AG09309 (cell line): ENCODE measurements around the gene TMEM108.

Experiments used
- DNase-seq: peaks from one replicate; pipeline ENCODE4 v3.0.0-alpha.2; 2010; ENCODE audit warnings: low read depth
- H3K4me3 ChIP-seq: 2 replicates; pipeline ENCODE4 v1.5.1; 2011; ENCODE audit warnings: mild to moderate bottlenecking, low read depth, low read length, moderate library complexity; ENCODE audit not compliant: control insufficient read depth
- CTCF ChIP-seq: IDR thresholded peaks from 2 replicates; pipeline ENCODE4 v1.5.1; 2011; ENCODE audit warnings: mild to moderate bottlenecking, low read depth, low read length, inconsistent platforms; ENCODE audit not compliant: insufficient read depth, control insufficient read depth; ENCODE audit errors: missing control alignments

TMEM108 gene

GRCh38 chr3:133293397-133294110 is 255.4 kb downstream of the TMEM108 start:
- no peak for TF ChIP-seq CTCF

GRCh38 chr3:133294253-133294652 is 256.1 kb downstream of the TMEM108 start:
- no peak for DNase-seq
- TF ChIP-seq CTCF: no peak

More at GRCh38 chr3:133293397-133294110, 255.4 kb downstream of the TMEM108 start:
- DNase-seq: no peak
- H3K4me3 ChIP-seq: no peak overlapping the region

GRCh38 chr3:133295199-133295901 is 257.2 kb downstream of the TMEM108 start:
- no peak for TF ChIP-seq CTCF
- no peak overlapping the region for H3K4me3 ChIP-seq
- DNase-seq: no peak

More at GRCh38 chr3:133294253-133294652, 256.1 kb downstream of the TMEM108 start:
- H3K4me3 ChIP-seq: no peak overlapping the region

GRCh38 chr3:133295944-133296917 is 258.0 kb downstream of the TMEM108 start:
- no peak for DNase-seq
- no peak overlapping the region for H3K4me3 ChIP-seq
- TF ChIP-seq CTCF: no peak

- no peak for TF ChIP-seq CTCF
- no peak overlapping the region for H3K4me3 ChIP-seq
- DNase-seq: no peak
Observed at GRCh38 chr3:133296981-133297380, 258.8 kb downstream of the TMEM108 start.

- DNase-seq: no peak
- no peak for TF ChIP-seq CTCF
- H3K4me3 ChIP-seq: no peak overlapping the region
Observed at GRCh38 chr3:133300102-133300501, 261.9 kb downstream of the TMEM108 start.
